GM21390 (cell line): ENCODE data around the gene PPCDC.
"Not testable (repeated sequence)": the region's sequence is repeated elsewhere in the genome, so short reads cannot be mapped to it uniquely, and the experiment has no call there.

Source experiments
- ATAC-seq: cut with Tn5 transposase; IDR thresholded peaks from one replicate; pipeline ENCODE4 v1.9.1; 2021; ENCODE audit not compliant: unreplicated experiment

The PPCDC gene

DNA sequence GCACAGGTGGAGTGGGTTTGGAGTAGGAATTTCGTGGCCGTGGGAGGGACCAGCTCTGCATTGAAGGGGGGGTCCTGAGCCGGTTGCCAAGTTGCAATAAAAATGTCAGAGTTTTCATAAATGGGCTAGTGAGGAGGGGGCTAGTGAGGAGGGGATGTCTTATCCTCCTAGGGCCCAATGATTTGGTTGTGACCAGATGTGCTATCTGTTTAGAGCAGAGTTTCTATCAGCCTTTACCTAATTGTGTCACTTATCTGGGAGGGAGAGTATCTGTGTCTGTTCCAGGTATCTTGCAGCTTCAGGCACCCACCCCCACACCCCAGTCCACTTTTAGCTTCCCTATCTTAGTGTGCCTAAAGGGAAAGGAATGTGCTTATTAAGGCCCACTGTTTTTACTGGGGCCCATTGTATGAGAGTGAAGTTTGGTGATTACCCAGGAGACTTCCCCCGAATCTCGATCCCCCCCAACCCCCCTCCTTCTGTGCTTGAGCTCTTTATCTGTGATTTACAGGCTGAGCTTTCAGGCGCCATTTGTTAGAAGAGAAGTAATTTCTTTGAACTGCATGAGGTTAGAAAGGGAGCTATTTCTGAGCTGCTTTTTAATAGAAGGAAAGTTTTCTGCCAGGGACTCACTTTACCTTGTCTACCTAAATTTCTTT lies 42.6 kb downstream of the PPCDC start:
- ATAC-seq: no peak

DNA sequence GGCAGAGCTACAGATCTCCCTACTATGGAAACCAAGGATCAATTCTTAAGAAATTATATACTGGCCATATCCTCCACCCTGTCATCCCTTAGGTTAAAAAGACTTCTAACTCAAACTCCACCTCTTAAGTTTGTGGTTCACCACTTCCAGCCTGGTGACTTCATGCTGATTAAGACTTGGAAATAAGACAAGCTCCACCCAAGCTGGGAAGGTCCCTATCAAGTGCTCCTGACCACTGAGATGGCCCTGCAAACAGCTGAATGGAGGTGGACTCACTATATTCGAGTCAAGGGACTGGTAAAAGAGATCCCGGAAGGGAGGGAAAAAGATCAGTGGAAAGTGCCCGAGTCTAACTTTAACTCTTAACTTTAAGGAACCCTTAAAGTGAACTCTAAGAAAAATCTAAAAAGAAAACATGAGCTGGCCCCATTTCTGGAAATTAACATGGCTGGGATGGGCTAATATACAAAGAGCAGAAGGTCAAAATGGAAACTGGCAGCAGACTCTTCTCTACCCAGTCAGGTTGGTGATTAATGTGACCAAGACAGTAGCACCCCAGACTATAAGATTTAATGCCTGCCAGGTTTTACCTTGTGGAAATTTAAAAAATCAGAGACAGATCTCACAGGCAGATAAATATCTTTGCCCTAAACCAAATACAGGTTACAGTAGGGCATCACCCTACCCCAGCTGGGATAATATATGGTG lies 43.9 kb downstream of the PPCDC start:
- ATAC-seq: no peak

- no peak for ATAC-seq
Measured at GRCh38 chr15:75068748-75069147, 45.4 kb downstream of the PPCDC start.

- ATAC-seq: peak; percentile 82
Measured at GRCh38 chr15:75069301-75069925, 46.0 kb downstream of the PPCDC start.

DNA sequence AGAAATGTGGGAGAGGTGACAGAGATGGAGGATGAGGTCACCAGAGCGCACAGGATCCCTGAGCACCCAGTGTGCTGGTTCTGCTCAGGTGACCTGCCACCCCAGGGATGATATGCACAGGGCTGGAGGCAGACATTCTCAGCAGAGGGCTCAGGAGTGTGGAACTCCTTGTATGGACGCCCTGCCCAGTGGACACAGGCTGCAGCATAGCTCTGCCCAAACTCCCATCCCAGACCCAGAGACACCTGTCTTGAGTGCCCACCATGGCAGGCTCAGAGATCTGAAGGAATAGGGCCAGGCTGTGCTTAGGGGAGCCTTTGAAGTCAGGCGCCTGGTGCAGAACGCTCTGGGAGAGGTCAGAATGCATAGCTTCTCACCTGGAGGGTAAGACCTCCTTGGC lies 47.3 kb downstream of the PPCDC start:
- ATAC-seq: no peak

DNA sequence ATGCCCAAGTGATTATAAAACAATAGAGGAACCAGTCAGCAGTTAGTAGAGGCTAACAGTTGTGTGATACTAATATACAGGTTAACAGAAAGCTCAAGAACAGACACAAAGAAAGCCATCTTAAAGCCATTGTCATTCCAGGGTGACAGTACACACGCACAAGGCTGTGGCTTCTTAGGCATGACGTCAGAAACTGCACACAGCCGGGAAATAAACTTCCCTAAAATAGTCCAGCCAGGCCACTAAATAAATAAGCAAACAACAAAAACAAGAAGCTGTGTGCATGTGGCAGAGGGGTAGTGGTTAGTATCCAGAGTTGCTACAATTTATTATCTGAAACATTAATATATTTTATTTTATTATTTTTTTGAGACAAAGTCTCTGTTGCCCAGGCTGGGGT lies 49.8 kb downstream of the PPCDC start:
- ATAC-seq: no peak

DNA sequence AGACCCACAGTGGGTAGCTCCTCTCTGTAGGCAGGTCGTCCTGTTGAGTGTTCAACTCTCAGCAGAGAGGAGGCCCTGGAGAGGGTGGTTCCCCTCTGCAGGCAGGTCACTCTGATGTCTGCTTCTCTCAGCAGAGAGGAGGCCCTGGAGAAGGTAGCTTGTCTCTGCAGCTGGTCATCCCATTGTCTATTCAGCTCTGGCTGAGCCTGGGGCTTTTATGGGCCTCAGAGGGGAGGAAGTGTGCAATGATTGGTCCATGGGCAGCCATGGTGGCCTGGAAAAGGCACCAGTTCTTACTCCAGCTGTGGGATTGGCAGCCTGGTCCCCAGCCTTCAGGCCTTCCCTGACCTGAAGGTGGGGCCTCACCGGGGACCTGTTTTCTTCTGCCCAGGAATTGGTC lies 52.9 kb downstream of the PPCDC start:
- ATAC-seq: no peak

- ATAC-seq: not testable (repeated sequence)
Measured at GRCh38 chr15:75077551-75077961, 54.2 kb downstream of the PPCDC start.

DNA sequence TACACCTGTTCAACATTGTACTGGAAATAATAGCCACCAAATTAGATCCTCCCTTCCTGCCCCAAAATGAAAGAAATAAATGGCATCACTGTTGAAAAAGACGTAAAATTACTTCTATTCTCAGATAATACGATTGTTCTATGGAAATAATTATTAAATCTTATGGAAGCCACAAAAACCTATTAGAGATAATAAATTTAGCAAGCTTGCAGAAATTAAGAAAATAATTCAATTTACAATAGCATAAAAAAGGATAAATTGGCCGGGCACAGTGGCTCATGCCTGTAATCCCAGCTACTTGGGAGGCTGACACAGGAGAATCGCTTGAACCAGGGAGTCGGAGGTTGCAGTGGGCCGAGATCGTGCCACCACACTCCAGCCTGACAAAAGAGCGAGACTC lies 57.8 kb downstream of the PPCDC start:
- ATAC-seq: no peak

DNA sequence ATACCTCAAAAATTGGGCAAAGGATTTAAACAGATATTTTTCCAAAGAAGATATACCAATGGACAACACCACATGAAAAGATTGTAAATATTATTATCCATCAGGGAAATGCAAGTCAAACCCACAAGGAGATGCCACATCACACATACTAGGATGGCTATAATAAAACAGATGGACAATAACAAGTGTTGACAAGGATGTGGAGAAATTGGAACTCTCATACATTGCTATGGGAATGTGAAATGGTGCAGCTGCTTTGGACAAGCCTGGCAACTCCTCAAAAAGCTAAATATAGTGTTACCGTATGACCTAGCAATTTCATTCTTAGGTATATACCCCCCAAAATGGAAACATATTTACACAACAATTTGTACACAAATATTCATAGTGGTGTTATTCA lies 59.3 kb downstream of the PPCDC start:
- ATAC-seq: no peak

- not testable (repeated sequence) for ATAC-seq
Measured at GRCh38 chr15:75085708-75086107, 62.3 kb downstream of the PPCDC start.

GRCh38 chr15:75089456-75090387 lies 66.3 kb downstream of the PPCDC start:
- ATAC-seq: no peak

DNA sequence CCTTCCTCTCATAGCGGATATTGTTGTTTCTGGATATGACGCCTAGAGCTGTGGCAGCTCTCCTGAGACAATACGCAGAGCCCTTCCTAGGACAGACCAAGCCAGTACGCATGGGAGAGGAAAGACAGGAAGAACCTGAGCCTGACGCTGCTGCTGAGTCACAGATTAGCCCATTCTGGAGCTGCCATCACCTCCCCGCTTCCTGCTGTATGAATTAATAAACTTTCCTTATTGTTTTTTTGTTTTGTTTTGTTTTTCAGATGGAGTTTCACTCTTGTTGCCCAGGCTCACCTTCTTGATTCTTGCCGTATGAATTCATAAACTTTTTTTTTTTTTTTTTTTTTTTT lies 67.0 kb downstream of the PPCDC start:
- ATAC-seq: no peak

GRCh38 chr15:75091814-75092213 lies 68.4 kb downstream of the PPCDC start:
- ATAC-seq: no peak

GRCh38 chr15:75094961-75095478 lies 71.6 kb downstream of the PPCDC start:
- peak; percentile 41 for ATAC-seq

DNA sequence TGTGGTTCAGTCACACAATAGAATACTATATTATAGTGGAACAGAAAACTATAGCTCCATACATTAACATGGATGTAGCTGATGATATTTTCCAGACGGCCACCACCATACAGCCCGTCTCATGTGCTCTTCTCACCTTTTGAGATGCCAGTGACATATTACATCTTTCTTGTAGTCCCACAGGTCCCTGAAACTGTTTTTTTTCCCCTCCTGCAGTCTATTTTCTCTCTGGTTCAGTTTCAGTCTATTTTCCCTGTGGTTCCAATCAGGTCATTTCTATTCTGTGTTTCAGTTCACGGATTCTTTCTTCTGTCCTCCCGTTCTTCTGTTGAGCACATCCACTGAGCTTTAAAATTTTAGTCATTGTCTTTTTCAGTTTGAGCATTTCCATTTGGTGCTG lies 72.2 kb downstream of the PPCDC start:
- peak; percentile 60 for ATAC-seq

- no peak for ATAC-seq
Measured at GRCh38 chr15:75097939-75098338, 74.5 kb downstream of the PPCDC start.

GRCh38 chr15:75098404-75098803 lies 75.0 kb downstream of the PPCDC start:
- ATAC-seq: no peak
